ENCODE measurements around the gene MSMP.

Gene MSMP

DNA sequence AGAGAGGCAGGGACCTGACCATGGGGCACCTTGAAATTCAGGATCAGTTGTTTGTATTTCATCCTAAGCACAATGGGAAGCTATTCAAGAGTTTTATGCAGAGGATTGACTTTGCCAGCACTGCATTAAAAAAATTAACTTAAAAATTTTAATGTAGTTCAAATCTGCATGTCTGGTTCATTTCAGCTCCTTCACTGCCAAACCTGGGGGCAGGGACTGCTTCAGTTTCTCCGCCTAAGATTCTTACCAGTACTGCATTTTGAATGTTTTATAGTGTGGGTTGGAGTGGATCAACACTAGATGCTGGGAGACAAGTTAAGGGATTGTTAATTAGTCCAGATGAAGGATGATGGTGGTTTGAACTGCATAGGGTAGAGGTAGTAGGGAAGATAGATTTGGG lies 15.7 kb upstream of the MSMP start:
- no peak for DNase-seq

DNA sequence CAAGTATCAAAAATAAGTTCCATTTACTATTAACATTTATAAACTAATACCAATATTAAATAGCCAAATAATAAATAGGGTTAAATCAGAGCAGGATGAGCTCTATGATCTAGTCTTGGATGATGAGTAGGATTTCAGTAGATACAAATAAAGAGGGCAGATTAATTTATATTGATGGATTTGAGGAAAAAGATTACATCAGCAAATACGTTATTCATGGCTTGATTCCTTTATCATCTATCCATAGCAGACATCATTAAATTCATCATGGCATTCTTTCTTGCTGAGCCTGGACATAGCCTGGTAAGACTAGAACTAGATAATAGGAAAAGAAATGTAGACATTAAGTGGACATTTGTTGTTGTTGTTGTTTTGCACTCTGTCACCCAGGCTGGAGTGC lies 13.4 kb upstream of the MSMP start:
- DNase-seq, result no peak

GRCh38 chr9:35766997-35767396 lies 12.9 kb upstream of the MSMP start:
- no peak for DNase-seq

DNA sequence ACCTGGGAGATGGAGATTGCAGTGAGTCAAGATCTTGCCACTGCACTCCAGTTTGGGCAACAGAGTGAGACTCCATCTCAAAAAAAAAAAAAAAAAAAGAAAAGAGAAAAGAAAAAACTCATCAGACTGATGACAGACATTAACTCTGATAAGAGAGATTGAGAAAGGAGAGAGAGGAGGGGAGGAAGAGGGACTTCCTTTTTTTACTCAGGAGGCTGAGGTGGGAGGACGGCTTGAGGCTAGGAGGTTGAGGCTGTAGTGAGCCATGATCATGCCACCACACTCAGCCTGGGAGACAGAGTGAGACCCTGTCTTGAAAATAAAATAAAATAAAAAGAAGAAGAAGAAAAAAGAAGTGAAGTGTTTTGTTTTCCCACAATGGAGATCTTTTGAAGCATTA lies 9.7 kb upstream of the MSMP start:
- DNase-seq, result no peak

GRCh38 chr9:35763181-35763580 lies 9.1 kb upstream of the MSMP start:
- DNase-seq, result no peak

DNA sequence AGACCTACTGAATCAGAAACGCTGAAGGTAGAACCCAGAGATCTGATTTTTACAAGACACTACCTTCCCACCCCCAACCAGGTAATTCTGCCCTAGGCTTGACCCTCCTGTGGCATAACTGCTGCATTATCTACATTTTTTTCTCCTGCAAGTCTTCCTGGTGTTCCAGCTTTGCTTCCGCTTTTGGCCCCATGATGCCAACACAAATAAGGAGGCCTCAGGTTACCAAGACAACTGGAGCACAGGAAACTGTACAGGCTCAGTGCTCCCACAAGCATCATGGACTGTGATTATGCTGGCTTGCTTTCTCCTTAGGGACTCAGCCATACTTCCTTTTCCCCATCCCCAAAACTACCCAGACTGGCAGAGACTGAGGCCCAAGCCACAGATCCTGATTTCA lies 6.6 kb upstream of the MSMP start:
- no peak for DNase-seq

DNA sequence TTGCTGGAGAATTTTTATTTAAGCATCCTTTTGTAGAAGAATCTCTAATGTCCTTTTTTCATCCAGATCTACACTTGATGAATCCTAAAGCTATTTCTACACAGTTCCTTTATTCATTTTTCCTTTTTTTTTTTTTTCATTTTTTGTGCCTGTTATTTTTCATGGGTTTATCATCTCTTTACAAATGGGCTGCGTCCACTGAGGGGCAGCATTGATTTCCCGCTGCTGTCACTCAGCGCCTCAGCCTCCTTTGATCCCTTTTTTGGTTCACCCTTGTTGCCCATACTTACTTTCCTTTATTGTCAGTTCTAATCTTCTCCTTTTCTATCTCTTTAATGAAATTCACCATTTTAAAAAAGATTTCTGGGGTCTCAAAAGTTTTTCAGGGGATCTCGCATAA lies 5.7 kb upstream of the MSMP start:
- no peak for DNase-seq

- DNase-seq, result no peak
These were observed 4.5 kb upstream of the MSMP start for GRCh38 chr9:35758475-35759050.

DNA sequence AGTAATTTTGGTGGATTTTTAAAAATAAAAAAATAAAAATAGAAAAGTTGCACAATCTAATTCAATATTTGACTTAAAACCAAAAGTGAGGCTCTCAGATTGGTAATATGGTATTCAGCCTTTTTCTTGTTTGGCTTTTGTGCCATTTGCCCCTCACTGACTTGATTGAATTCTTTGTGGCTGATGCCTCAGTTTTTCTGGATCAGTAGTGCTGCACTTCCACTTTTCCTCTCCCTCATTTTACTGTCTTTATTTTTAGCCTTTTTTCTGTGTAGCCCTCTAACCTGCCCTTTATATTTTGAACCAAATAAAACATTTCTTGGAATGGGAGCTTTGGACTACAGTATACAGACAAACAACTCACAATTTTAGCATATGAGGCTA lies 3.8 kb upstream of the MSMP start:
- DNase-seq, result no peak

DNA sequence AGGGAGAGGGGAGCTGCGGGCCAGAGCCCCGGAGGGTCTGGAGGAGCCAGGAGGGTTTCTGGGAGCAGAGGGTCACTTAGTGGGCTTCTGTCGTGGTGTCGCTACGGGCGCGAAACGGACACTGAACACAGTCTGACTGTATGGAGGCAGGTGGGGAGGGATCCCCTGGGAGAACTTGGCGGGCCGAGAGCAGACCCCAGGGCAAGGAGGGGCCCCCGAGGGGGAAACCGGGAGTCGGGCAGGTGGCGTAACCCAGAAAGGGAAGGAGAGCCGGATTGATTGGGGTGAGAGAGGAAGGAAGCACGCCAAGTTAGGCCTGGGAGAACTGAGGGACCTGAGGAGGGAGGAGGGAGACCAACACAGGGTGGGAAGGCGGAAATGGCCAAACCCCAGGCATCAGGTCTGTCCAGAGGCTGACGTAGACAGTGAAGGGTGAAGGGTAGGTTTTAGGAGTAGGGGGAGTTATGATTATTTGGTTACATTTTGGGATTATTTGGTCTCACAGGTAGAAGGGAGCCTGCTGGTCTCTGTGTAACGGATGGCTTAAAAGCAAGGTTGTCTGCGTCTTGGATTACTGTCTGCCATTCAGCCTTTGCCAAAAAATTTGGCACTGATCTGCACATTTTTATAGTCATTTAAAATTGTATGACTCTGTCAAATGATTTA lies 3.3 kb upstream of the MSMP start:
- no peak for DNase-seq

GRCh38 chr9:35756275-35757225 lies 2.5 kb upstream of the MSMP start:
- DNase-seq, result peak; percentile 30

DNA sequence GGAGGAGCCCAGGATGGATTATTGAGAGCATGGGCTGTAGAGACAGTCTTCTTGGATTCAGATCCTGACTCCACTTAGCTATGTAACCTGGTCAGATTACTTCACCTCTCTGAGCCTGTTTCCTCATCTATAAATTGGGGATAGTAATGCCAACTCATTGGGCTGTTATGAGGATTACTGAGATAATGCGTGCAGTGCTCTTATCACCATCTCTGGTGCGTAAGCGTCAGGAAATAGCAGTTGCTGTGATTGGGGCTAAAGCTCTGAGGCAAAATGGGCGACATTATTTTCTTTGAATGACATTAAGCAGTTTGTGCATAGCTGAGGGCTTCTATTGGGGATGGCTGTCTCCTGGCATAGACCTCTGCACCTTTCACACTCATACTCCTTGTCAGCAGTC lies 995 bp upstream of the MSMP start:
- no peak for DNase-seq

DNA sequence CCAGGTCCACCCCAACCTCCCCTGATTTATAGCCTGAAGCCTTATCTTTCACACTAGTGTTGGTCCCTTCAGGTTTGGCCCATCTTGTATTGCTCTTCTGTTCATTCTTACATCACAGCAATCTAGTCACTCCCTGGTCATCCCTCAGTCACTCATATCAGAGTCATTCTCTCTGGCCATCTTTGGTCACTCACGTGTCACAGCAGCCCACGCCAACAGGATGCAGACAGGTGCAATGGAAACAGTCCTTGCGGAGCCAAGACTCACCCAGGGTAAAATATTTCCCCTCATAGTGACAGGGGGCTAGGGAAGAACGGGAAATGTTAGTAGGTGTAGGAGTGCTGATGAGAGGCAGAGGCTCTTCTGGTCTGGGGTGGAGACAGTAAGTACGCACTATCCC lies 610 bp downstream of the MSMP start:
- DNase-seq, result no peak

- DNase-seq, result no peak
These were observed 3.9 kb downstream of the MSMP start for GRCh38 chr9:35750256-35750531.

DNA sequence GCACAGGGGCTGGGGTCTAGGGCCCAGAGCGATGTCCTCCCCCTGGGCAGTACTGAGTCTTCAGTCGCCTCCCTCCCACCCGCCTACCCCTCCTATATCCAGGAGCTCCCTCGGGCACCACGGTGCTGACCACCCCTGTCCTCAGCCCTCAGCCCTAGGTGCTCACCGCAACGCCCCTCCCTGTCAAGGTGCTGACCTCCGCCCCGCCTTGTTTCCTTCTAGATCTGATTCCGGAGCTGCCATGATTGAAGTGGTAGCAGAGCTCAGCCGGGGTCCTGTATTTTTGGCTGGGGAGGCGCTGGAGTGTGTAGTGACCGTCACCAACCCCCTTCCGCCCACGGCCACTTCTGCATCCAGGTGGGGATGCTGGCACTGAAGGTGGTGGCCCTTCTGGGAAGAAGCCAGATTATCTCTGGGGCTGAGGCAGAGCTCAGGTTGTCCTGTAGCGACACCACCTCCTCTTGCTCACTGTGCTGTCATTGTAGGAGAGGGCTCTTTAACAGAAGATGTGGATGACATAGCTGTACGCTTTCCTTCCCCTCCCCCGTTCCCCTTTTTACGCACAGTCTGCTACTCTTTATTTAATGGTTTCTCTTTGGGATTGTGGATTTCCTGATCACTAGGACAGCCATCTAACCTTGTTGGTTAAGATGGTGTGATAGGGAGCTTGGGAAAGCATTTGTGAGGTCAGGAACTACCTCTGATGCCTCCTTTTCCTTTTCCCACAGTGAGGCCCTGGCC lies 4.4 kb downstream of the MSMP start:
- DNase-seq, result no peak

DNA sequence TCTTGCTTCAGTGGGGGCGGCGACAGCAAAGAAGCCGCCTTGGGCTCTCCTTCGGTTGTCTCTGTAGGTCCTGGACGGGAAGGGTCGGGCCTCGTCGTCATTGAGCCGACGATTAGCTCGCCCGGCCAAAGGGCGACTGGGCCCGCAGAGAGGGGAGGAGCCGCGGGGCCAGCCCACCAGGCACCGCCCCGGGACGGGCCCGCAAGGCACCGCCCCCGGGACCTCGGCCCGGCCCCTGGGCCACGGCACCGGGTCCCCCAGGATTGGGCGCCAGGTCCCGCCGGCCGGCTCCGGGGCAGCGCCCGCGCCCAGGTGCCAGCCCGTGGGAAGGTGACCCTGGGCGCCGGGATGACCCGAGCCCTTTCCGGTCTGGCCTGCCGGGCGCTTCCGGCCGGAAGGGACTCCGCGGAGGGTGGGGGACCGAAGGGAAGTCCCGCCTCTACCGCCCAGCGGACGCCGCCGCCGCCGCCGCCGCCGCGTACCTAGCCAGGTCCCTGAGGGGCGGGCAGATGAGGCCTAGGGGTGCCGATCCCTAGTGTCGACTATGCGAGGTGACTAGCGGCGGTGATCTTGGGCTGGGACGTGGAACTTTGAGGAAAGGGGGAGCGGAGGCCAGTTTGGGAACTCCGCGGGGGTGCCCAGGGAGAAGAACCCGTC lies 5.1 kb downstream of the MSMP start, which contains the start of the genes GBA2 and RGP1:
TSS of gene GBA2 (minus strand) at position 371 of the 657 bp plus-strand sequence. CDS start 524 bp downstream, outside the sequence.
TSS of gene RGP1 (plus strand) at position 430 of the 657 bp plus-strand sequence. CDS start 469 bp downstream, outside the sequence.
- DNase-seq, result peak; percentile 49

DNA sequence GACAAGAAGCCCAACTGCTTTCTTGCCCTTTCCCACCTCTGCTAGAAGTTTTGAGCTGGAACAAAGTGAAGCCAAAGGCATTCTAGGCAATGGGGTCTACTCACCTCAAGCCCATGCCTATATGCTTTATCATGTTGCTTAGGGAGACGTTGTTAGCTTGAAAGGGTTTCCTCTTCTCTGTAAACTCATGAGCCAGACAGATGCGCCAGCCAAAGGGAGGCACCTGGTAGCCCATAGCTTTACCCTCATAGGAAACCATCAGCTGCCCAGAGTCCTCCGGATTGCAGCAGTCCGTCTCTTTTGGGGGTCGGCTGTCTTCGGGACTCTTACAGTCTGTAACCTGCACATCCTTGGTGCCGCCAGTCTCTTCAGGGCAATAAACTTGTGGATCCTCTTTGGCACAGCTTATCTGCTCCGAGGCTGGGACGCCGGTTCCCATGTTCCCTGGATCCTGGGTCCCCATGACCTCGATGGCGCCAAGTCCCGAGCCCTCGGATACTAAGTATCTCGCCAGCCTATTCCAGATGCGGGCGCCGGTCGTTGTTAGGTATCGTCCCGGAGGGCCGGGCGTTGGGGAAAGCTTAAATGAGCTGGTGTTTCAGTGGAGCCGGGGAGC lies 5.7 kb downstream of the MSMP start:
- DNase-seq, result no peak

DNA sequence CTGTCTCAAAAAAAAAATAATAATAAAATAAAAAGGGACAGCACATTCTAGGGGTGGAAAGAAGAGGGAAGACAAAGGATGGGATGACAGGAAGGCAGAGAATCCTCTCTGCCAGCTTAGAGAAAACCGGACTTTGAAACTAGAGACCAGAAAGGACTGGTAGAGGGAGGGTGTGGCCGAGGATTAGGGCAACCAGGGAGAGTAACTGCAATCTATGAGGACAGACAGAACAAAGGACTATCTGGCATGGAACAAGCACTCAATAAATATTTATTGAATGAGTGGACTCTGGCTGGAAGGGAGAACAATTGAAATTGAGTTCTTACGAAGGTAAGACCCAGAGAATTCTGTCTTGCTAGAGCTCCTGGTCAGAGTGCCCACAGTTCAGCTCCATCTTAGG lies 7.5 kb downstream of the MSMP start:
- DNase-seq, result no peak

DNA sequence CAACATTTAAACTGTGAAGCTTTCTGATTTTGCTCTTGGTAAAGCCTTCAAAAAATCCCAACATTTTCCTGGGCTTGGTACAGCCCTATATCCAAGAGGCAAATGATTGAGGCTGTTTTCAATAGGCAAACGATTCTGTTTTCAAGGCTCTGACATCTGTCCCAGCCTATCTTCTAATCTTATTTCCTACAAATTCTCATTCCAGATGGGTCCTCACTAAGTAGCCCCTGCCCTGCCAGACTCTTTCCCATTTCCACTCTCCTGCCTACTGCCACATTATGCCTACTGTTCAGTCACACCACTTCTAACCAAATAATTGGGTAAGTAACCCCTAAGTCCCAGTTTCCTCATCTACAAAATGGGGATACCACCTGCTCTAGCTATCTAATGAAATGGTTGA lies 8.5 kb downstream of the MSMP start:
- DNase-seq, result no peak

- no peak for DNase-seq
These were observed 10.1 kb downstream of the MSMP start for GRCh38 chr9:35743880-35744518.

GRCh38 chr9:35743452-35743851 lies 10.6 kb downstream of the MSMP start:
- no peak for DNase-seq

DNA sequence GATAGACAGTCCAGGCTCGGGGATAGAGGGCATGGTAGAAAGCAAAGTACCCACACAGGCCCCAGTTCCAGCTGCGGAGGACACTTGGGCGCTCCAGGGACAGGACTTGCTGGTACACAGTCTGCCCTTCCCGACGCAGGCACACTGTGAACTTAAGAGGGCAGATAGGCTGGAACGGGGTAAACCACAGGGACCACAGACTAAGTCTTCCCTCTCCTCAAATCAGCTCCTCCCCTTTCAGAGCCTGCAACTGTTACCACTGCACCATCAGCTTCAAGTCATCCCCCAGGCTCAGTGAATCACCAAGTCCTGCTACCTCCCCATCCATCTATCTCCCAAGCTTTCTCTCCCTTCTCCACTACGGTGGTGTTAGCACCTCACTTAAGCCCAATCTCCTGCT lies 12.3 kb downstream of the MSMP start:
- no peak for DNase-seq
